A549 (cell line): ENCODE data around the gene ATP7B.
A peak's percentile ranks its signal among the peaks of the same experiment; 100 is the strongest.

Source experiments
- CTCF ChIP-seq: fragments of >200 bp; sonication (Bioruptor Twin); formaldehyde crosslinking; IDR thresholded peaks from 3 replicates; pipeline ENCODE4 v1.5.1; 2016
- EP300 ChIP-seq, 2 experiments: fragments of >200 bp; sonication (Bioruptor Twin); formaldehyde crosslinking; IDR thresholded peaks; 2 replicates in 1 of 2; 3 replicates in 1 of 2; pipeline ENCODE4 v1.6.1; 2016 to 2017
- HOXA7 ChIP-seq: fragments of 250-450 bp; sonication (Bioruptor Pico); IDR thresholded peaks from 2 replicates; pipeline ENCODE4 v1.5.0; 2020; ENCODE audit warnings: mild to moderate bottlenecking, moderate library complexity
- MYC ChIP-seq: IDR thresholded peaks from 2 replicates; pipeline ENCODE4 v1.6.1; 2012; ENCODE audit warnings: mild to moderate bottlenecking, inconsistent platforms, low read length, improper control_type of control experiment, borderline replicate concordance
- POLR2A ChIP-seq: IDR thresholded peaks from 2 replicates; pipeline ENCODE4 v1.6.1; 2012; ENCODE audit warnings: mild to moderate bottlenecking, low read length
- RFX5 ChIP-seq: fragments of 450-650 bp; IDR thresholded peaks from 2 replicates; pipeline ENCODE4 v1.7.1; 2014; ENCODE audit warnings: antibody characterized with exemption, mild to moderate bottlenecking, moderate library complexity
- SREBF2 ChIP-seq: fragments of 450-650 bp; IDR thresholded peaks from 2 replicates; pipeline ENCODE4 v1.6.1; 2014; ENCODE audit warnings: mild to moderate bottlenecking, moderate library complexity
- USF2 ChIP-seq: fragments of 450-650 bp; IDR thresholded peaks from 2 replicates; pipeline ENCODE4 v1.6.1; 2014; ENCODE audit warnings: antibody characterized with exemption
- ZC3H11A ChIP-seq: fragments of 450-650 bp; IDR thresholded peaks from 2 replicates; pipeline ENCODE4 v1.6.1; 2014; ENCODE audit warnings: antibody characterized with exemption, mild to moderate bottlenecking

DNA sequence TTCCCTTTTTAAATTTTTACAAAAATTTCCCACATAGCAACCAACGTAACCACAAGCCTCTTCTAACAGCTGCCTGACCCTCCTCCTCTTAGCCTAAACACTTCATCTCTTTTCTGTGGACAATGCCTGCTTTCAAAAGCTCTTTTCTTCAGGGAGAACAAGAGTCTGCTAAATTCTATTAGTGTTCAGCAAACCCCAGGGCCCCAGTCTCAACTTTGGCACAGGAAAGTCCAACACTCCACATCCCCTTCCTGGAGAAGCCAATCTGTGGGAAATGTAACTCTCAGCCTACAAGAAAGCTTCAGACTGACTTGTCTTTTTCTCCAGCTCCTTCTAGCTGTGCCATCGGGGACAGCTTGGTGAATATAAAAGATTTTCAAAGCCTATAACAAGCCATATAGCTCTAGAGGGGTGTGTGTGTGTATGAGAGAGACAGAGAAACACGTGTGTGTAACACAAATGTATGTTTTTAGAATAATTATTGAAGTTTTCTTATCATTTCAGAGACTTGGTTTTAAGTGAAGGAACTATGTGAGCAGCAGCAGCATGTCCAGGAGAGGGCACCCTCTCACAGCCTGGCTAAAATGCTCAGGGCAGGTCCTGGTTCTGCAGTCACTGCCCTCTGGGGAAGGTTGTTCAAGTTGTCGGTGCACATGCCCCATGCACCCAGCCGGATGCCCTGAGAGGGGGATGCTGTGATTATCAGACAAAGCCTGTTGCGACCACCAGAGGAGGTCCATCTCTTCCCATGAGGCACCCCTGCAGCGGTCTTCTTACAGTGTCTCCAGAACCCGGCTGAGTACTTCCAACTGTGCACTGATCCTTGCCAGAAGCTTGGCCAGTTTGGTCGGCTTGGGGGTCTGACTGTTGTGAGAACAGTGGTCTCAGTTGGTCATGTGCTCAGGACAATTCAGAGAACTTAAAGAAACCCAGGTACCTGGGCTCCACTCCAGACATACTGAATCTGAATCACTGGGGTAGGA lies 115.1 kb downstream of the ATP7B start:
- TF ChIP-seq CTCF (peak; percentile 60), RFX5 (no peak), POLR2A (no peak), USF2 (no peak), SREBF2 (no peak), HOXA7 (CRISPR knock-in tag) (no peak), EP300 (IDR thresholded peaks at IDR 0.05) (no peak), ZC3H11A (no peak), MYC (no peak)
